ENCODE measurements around the gene LRMDA.

LRMDA gene

GRCh38 chr10:76301950-76302349 lies 870.5 kb downstream of the LRMDA start:
- DNase-seq = no peak

GRCh38 chr10:76302481-76302880 lies 871.1 kb downstream of the LRMDA start:
- no peak for DNase-seq

GRCh38 chr10:76302961-76303630 lies 871.7 kb downstream of the LRMDA start:
- no peak for DNase-seq

- DNase-seq = no peak
Observed at GRCh38 chr10:76303682-76304316, 872.4 kb downstream of the LRMDA start.

- DNase-seq = no peak
Observed at GRCh38 chr10:76305930-76306615, 874.6 kb downstream of the LRMDA start.

GRCh38 chr10:76306856-76307255 lies 875.4 kb downstream of the LRMDA start:
- no peak for DNase-seq

- no peak for DNase-seq
Observed at GRCh38 chr10:76309070-76309469, 877.6 kb downstream of the LRMDA start.

- no peak for DNase-seq
Observed at GRCh38 chr10:76309741-76310587, 878.5 kb downstream of the LRMDA start.

- DNase-seq = no peak
Observed at GRCh38 chr10:76310588-76311080, 879.2 kb downstream of the LRMDA start.

GRCh38 chr10:76311752-76312636 lies 880.6 kb downstream of the LRMDA start:
- peak; percentile 13 for DNase-seq

- no peak for DNase-seq
Observed at GRCh38 chr10:76315240-76315639, 883.8 kb downstream of the LRMDA start.

GRCh38 chr10:76316234-76316633 lies 884.8 kb downstream of the LRMDA start:
- no peak for DNase-seq

GRCh38 chr10:76317078-76317477 lies 885.7 kb downstream of the LRMDA start:
- no peak for DNase-seq

- DNase-seq = no peak
Observed at GRCh38 chr10:76318211-76318610, 886.8 kb downstream of the LRMDA start.

- DNase-seq = no peak
Observed at GRCh38 chr10:76319661-76320060, 888.2 kb downstream of the LRMDA start.

GRCh38 chr10:76324283-76324682 lies 892.9 kb downstream of the LRMDA start:
- no peak for DNase-seq

- DNase-seq = no peak
Observed at GRCh38 chr10:76327441-76327840, 896.0 kb downstream of the LRMDA start.

- DNase-seq = no peak
Observed at GRCh38 chr10:76328348-76328747, 896.9 kb downstream of the LRMDA start.

GRCh38 chr10:76329891-76330575 lies 898.6 kb downstream of the LRMDA start:
- no peak for DNase-seq

GRCh38 chr10:76331742-76332141 lies 900.3 kb downstream of the LRMDA start:
- DNase-seq = no peak

GRCh38 chr10:76333326-76333725 lies 901.9 kb downstream of the LRMDA start:
- no peak for DNase-seq

All from GDM1 (cell line).